HEK293T (cell line): ENCODE measurements around the gene SBNO1.

Experiments used
- CTCF ChIA-PET: fragments of 350-600 bp; formaldehyde crosslinking; extraction: SDS; loops from one replicate; lab custom pipeline; 2021; ENCODE audit warnings: antibody characterized with exemption, inconsistent platforms; lab: Yijun Ruan, JAX
- POLR2A ChIA-PET: fragments of 350-600 bp; formaldehyde crosslinking; extraction: SDS; loops from one replicate; lab custom pipeline; 2020; ENCODE audit warnings: antibody characterized with exemption, inconsistent platforms; lab: Yijun Ruan, JAX
- DNase-seq: peaks from one replicate; pipeline ENCODE4 v3.0.0; 2012; ENCODE audit warnings: mixed read lengths; ENCODE audit errors: extremely low spot score
- ARNT ChIP-seq: fragments of 450-650 bp; IDR thresholded peaks from 2 replicates; pipeline ENCODE4 v1.6.1; 2017; ENCODE audit warnings: mild to moderate bottlenecking
- BHLHE40 ChIP-seq: fragments of 450-650 bp; IDR thresholded peaks from 2 replicates; pipeline ENCODE4 v1.6.1; 2016; ENCODE audit warnings: mild to moderate bottlenecking, moderate library complexity, borderline replicate concordance
- CTBP1 ChIP-seq: fragments of 450-650 bp; IDR thresholded peaks from 2 replicates; pipeline ENCODE4 v1.6.1; 2016; ENCODE audit warnings: borderline replicate concordance
- ELF4 ChIP-seq: fragments of 450-650 bp; IDR thresholded peaks from 2 replicates; pipeline ENCODE4 v1.6.1; 2017; ENCODE audit warnings: antibody characterized with exemption
- FOXA1 ChIP-seq: fragments of 450-650 bp; IDR thresholded peaks from 2 replicates; pipeline ENCODE4 v1.6.1; 2016; ENCODE audit warnings: mild to moderate bottlenecking
- FOXK2 ChIP-seq: fragments of 450-650 bp; IDR thresholded peaks from 2 replicates; pipeline ENCODE4 v1.6.1; 2016; ENCODE audit warnings: mild to moderate bottlenecking
- FOXM1 ChIP-seq: fragments of 450-650 bp; IDR thresholded peaks from 2 replicates; pipeline ENCODE4 v1.6.1; 2017; ENCODE audit warnings: mild to moderate bottlenecking, borderline replicate concordance
- HDGF ChIP-seq: fragments of 450-650 bp; IDR thresholded peaks from 2 replicates; pipeline ENCODE4 v1.6.1; 2017; ENCODE audit warnings: antibody characterized with exemption, borderline replicate concordance
- L3MBTL2 ChIP-seq: fragments of 450-650 bp; conservative IDR thresholded peaks from 2 replicates; pipeline ENCODE4 v1.6.1; 2016; ENCODE audit warnings: mild to moderate bottlenecking
- LEF1 ChIP-seq: fragments of 450-650 bp; IDR thresholded peaks from 2 replicates; pipeline ENCODE4 v1.6.1; 2017; ENCODE audit warnings: mild to moderate bottlenecking, borderline replicate concordance
- NFRKB ChIP-seq: fragments of 450-650 bp; IDR thresholded peaks from 2 replicates; pipeline ENCODE4 v1.6.1; 2016; ENCODE audit warnings: mild to moderate bottlenecking, moderate library complexity
- SP1 ChIP-seq: fragments of 450-650 bp; IDR thresholded peaks from 2 replicates; pipeline ENCODE4 v1.6.1; 2017
- SUZ12 ChIP-seq: fragments of 450-650 bp; IDR thresholded peaks from 2 replicates; pipeline ENCODE4 v1.6.1; 2016; ENCODE audit warnings: mild to moderate bottlenecking
- TARDBP ChIP-seq: fragments of 450-650 bp; IDR thresholded peaks from 2 replicates; pipeline ENCODE4 v1.6.1; 2016
- ZNF384 ChIP-seq: fragments of 450-650 bp; IDR thresholded peaks from 2 replicates; pipeline ENCODE4 v1.6.1; 2016
- TF ChIP-seq, protein P1 (sequence below): fragments of 450-650 bp; IDR thresholded peaks from 2 replicates; pipeline ENCODE4 v1.6.1; 2016

Gene SBNO1

DNA sequence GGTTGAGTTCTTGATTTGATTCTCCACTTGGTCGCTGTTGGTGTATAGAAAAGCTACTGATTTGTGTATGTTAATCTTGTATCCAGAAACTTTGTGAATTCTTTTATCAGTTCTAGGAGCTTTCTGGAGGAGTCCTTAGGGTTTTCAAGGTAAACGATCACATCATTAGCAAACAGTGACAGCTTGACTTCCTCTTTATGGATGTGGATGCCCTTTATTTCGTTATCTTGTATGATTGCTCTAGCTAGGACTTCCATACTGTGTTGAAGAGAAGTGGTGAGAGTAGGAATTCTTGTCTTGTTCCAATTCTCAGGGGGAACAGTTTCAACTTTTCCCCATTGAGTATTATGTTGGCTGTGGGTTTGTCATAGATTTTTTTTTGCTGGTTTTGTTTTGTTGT is 119.0 kb downstream of the SBNO1 start:
- no peak for DNase-seq
- TF ChIP-seq TARDBP (no peak), LEF1 (no peak), FOXM1 (no peak), BHLHE40 (no peak), L3MBTL2 (no peak), CTBP1 (no peak), ELF4 (no peak), ARNT (no peak), SP1 (no peak), SUZ12 (no peak), FOXA1 (no peak), FOXK2 (no peak), ZNF384 (no peak), NFRKB (no peak), HDGF (no peak)
- TF ChIP-seq, protein P1, sequence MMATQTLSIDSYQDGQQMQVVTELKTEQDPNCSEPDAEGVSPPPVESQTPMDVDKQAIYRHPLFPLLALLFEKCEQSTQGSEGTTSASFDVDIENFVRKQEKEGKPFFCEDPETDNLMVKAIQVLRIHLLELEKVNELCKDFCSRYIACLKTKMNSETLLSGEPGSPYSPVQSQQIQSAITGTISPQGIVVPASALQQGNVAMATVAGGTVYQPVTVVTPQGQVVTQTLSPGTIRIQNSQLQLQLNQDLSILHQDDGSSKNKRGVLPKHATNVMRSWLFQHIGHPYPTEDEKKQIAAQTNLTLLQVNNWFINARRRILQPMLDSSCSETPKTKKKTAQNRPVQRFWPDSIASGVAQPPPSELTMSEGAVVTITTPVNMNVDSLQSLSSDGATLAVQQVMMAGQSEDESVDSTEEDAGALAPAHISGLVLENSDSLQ: no peak
- ChIA-PET CTCF (no interaction called here), POLR2A (interaction anchor here (1.7 kb wide), 1 partner anchor 13 kb away, joined by 7 read pairs; the partner anchor contains the start of genes MPHOSPH9 and MTRFR)

DNA sequence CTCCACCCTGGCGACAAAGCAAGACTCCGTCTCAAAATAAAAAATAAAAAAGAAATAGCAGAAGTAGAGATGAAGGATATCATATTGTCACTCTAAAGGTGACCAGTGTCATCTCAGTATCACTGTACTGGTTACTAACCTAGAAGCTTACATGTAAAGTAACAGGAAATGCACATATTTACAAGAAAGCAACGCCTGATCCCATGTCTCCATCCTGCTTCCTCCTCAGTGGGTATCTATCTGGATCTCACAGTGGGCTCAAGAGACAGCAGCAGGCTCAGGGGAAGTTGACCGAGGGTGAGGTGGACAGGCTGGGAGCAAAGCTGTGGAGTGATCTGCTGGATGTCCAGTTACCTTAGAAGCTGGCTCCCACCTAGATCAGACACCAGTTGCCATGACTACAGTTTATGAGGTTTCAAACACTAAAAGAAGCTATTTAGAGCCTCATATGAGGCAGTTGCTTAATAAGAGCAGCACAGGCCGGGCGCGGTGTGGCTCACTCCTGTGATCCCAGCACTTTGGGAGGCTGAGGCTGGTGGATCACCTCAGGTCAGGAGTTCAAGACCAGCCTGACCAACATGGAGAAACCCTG is 120.9 kb downstream of the SBNO1 start:
- DNase-seq: no peak
- TF ChIP-seq TARDBP (no peak), L3MBTL2 (no peak), SUZ12 (no peak), ELF4 (no peak), LEF1 (no peak), FOXM1 (no peak), BHLHE40 (no peak), FOXA1 (no peak), ZNF384 (no peak), HDGF (no peak), NFRKB (no peak)
- CTCF ChIA-PET: no interaction called here
- POLR2A ChIA-PET: interaction anchor here (0.8 to 4.4 kb wide), 2 partner anchors 11 to 236 kb away, joined by 3 to 55 read pairs; partner anchors contain the start of genes MPHOSPH9 and MTRFR

DNA sequence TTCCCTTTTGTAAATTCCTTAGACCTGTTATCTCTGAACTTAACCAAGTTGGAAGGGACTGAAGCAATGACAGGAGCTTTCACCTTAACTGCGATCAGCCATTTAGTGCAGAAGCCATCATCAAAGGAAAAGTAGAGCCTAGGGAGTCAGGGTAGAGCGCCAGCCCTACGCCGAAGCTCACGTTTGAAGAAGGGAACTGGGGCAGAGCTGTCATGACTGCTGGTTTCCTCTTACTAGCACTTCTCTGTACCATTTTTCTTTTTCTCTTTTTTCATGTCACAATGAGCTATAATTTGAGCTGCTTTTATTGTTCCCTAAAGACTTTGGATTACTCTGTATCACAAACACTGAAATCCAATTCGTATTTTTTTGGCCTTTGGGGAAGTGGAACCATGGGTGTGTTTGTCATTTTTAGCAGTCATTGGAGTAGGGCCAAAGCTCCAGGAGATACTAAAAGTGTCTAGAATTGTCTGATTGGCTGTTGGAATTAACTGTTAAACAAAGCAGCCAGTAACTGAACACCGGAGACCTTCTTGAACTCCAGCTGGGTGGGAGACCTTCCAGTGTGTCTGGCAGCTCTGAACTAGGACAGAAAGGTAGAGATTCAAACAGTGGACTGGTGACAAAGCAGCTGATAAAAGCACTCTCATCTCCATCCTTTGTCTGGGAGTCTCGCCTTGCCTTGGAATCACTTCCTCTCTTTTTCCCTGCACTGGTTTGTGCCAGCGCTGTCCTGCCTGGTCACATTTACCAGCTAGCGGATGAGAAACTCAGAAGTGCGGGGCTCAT is 122.3 kb downstream of the SBNO1 start:
- no peak for DNase-seq
- ChIA-PET POLR2A (interaction anchor here (0.7 to 4.4 kb wide), 3 partner anchors 9 to 342 kb away, joined by 3 to 55 read pairs (median 4); partner anchors contain the start of genes MPHOSPH9, MTRFR and TMED2), CTCF (interaction anchor here (0.7 kb wide), 1 partner anchor 9 kb away, joined by 3 read pairs; the partner anchor contains the start of genes MPHOSPH9 and MTRFR)
- no peak for TF ChIP-seq NFRKB
- TF ChIP-seq SP1: no peak
- TF ChIP-seq CTBP1: no peak
- TF ChIP-seq ARNT: no peak
- no peak for TF ChIP-seq FOXK2
- no peak for TF ChIP-seq BHLHE40
- TF ChIP-seq TARDBP: no peak
- no peak for TF ChIP-seq HDGF
- TF ChIP-seq, protein P1: no peak
- no peak for TF ChIP-seq L3MBTL2
- TF ChIP-seq LEF1: no peak
- TF ChIP-seq FOXA1: no peak
- TF ChIP-seq ZNF384: no peak
- TF ChIP-seq FOXM1: no peak
- TF ChIP-seq SUZ12: no peak
- TF ChIP-seq ELF4: no peak
